K562 (cell line): Measurements from ENCODE around the gene TENM4.

Source experiments
- CBX3 ChIP-seq, 2 experiments: IDR thresholded peaks; 1 replicate in 1 of 2; 2 replicates in 1 of 2; pipeline ENCODE4 v1.6.1; 2012; ENCODE audit warnings: inconsistent platforms in 2 of 2, low read length in 2 of 2, borderline replicate concordance in 1 of 2, control low read depth in 1 of 2
- CHD4 ChIP-seq: fragments of 200-600 bp; sonication (generic); IDR thresholded peaks from 3 replicates; pipeline ENCODE4 v1.6.1; 2012; ENCODE audit warnings: low read depth, mild to moderate bottlenecking, mixed read lengths, low read length, inconsistent platforms; ENCODE audit not compliant: insufficient read depth, insufficient replicate concordance, poor library complexity, severe bottlenecking
- CTCF ChIP-seq, 3 experiments: IDR thresholded peaks in 2 of 3; conservative IDR thresholded peaks in 1 of 3; 2 replicates each; pipeline ENCODE4 v1.5.1; 2011 to 2012; ENCODE audit warnings: low read length in 3 of 3, mild to moderate bottlenecking in 3 of 3, control low read depth in 2 of 3, improper control_type of control experiment in 1 of 3, inconsistent platforms in 1 of 3, low read depth in 1 of 3, mixed read lengths in 1 of 3, moderate library complexity in 1 of 3; ENCODE audit not compliant: insufficient read depth in 2 of 3
- NFE2L1 ChIP-seq: fragments of 450-650 bp; IDR thresholded peaks from 2 replicates; pipeline ENCODE4 v1.6.1; 2016; ENCODE audit warnings: missing genetic modification characterization, low read depth, mild to moderate bottlenecking, missing compliant biosample characterization, moderate library complexity, borderline replicate concordance
- NR2C2 ChIP-seq, 2 experiments: fragments of 200-800 bp in 1 of 2; sonication (Bioruptor generic) in 1 of 2; sonication (generic) in 1 of 2; formaldehyde crosslinking in 1 of 2; IDR thresholded peaks; 2 replicates each; pipeline versions ENCODE4 v1.6.1 to v1.8.0; 2016 to 2022; ENCODE audit warnings: mild to moderate bottlenecking in 1 of 2, missing compliant biosample characterization in 1 of 2, missing genetic modification characterization in 1 of 2, missing genetic modification reagents in 1 of 2
- POLR2A ChIP-seq: fragments of 450-650 bp; conservative IDR thresholded peaks from 2 replicates; pipeline ENCODE4 v1.6.1; 2016
- TFE3 ChIP-seq: fragments of 450-650 bp; formaldehyde crosslinking; IDR thresholded peaks from 2 replicates; pipeline ENCODE4 v1.4.0; 2020; ENCODE audit warnings: mild to moderate bottlenecking, mixed read lengths
- TSHZ1 ChIP-seq: fragments of 250-450 bp; sonication (Bioruptor Pico); IDR thresholded peaks from 2 replicates; pipeline ENCODE4 v1.4.0; 2020; ENCODE audit warnings: mild to moderate bottlenecking, moderate library complexity
- USF2 ChIP-seq: sonication (generic); formaldehyde crosslinking; IDR thresholded peaks from 2 replicates; pipeline ENCODE4 v1.5.0; 2020; ENCODE audit warnings: missing genetic modification reagents
- ZNF146 ChIP-seq: IDR thresholded peaks from one replicate; pipeline ENCODE4 v1.6.1; 2018; ENCODE audit warnings: missing compliant biosample characterization; ENCODE audit not compliant: unreplicated experiment

- no peak for TF ChIP-seq NR2C2 (CRISPR knock-in tag; IDR thresholded peaks at IDR 0.05)
- no peak for TF ChIP-seq NR2C2 (tag; IDR thresholded peaks at IDR 0.05)
- no peak for TF ChIP-seq TFE3
- no peak for TF ChIP-seq CTCF (IDR thresholded peaks at IDR 0.05 in 2 of 3, conservative IDR thresholded peaks at IDR 0.05 in 1 of 3; ENCODE audit: insufficient read depth in 2 of 3, low read depth in 1 of 3, low read length in 3 of 3)
- TF ChIP-seq CHD4 = no peak
- no peak for TF ChIP-seq USF2 (CRISPR knock-in tag)
- TF ChIP-seq NFE2L1 = no peak
- no peak for TF ChIP-seq ZNF146 (CRISPR knock-in tag)
- TF ChIP-seq TSHZ1 (CRISPR knock-in tag) = no peak
- TF ChIP-seq POLR2A = no peak
- no peak for TF ChIP-seq CBX3 (IDR thresholded peaks at IDR 0.05; ENCODE audit: borderline replicate concordance in 1 of 2, low read length in 2 of 2)
Observed at GRCh38 chr11:78831571-78831970, 609.3 kb downstream of the TENM4 start.
